Trophoblast cell (in vitro differentiated cells and primary cell): ENCODE measurements around the gene DDAH2.
A peak's percentile ranks its signal among the peaks of the same experiment; 100 is the strongest.

Experiments
- DNase-seq, 2 donors: peaks; one replicate each; pipeline ENCODE4 v3.0.0-alpha.2; 2016
- H2AFZ ChIP-seq: 2 replicates; pipeline ENCODE4 v1.6.1; 2013; ENCODE audit warnings: low read length, moderate library complexity, mild to moderate bottlenecking; ENCODE audit not compliant: insufficient read depth, poor library complexity
- H2AK5ac ChIP-seq: 2 replicates; pipeline ENCODE4 v1.6.1; 2013; ENCODE audit warnings: mild to moderate bottlenecking, low read length
- H2BK120ac ChIP-seq: 2 replicates; pipeline ENCODE4 v1.6.1; 2013; ENCODE audit warnings: low read length, mild to moderate bottlenecking, moderate library complexity; ENCODE audit not compliant: insufficient read depth, poor library complexity
- H2BK12ac ChIP-seq: 2 replicates; pipeline ENCODE4 v1.6.1; 2013; ENCODE audit warnings: mild to moderate bottlenecking, low read length, moderate library complexity
- H2BK5ac ChIP-seq: 2 replicates; pipeline ENCODE4 v1.6.1; 2013; ENCODE audit warnings: low read length, low read depth, moderate library complexity, mild to moderate bottlenecking; ENCODE audit not compliant: poor library complexity
- H3K14ac ChIP-seq: 2 replicates; pipeline ENCODE4 v1.6.1; 2013; ENCODE audit warnings: mild to moderate bottlenecking, low read length
- H3K18ac ChIP-seq: 2 replicates; pipeline ENCODE4 v1.6.1; 2013; ENCODE audit warnings: mild to moderate bottlenecking, low read length
- H3K23ac ChIP-seq: 2 replicates; pipeline ENCODE4 v1.6.1; 2013; ENCODE audit warnings: low read length
- H3K27ac ChIP-seq: 2 replicates; pipeline ENCODE4 v1.5.1; 2013; ENCODE audit warnings: low read depth, mild to moderate bottlenecking, inconsistent platforms, low read length, moderate library complexity
- H3K27me3 ChIP-seq: 2 replicates; pipeline ENCODE4 v1.6.1; 2013; ENCODE audit warnings: inconsistent platforms, mild to moderate bottlenecking, low read length, moderate library complexity; ENCODE audit not compliant: insufficient read depth
- H3K36me3 ChIP-seq, 2 experiments: 1 replicate in 1 of 2; 2 replicates in 1 of 2; pipeline ENCODE4 v1.6.1; 2013; ENCODE audit warnings: low read length in 2 of 2, mild to moderate bottlenecking in 2 of 2, moderate library complexity in 1 of 2; ENCODE audit not compliant: insufficient read depth in 2 of 2, control insufficient read depth in 1 of 2
- H3K4ac ChIP-seq: 2 replicates; pipeline ENCODE4 v1.6.1; 2013; ENCODE audit warnings: low read depth, mild to moderate bottlenecking, low read length, moderate library complexity
- H3K4me1 ChIP-seq, 2 experiments: 1 replicate in 1 of 2; 2 replicates in 1 of 2; pipeline ENCODE4 v1.6.1; 2013; ENCODE audit warnings: low read length in 2 of 2, mild to moderate bottlenecking in 2 of 2, moderate library complexity in 1 of 2; ENCODE audit not compliant: insufficient read depth in 2 of 2, control insufficient read depth in 1 of 2
- H3K4me2 ChIP-seq: 2 replicates; pipeline ENCODE4 v1.6.1; 2013; ENCODE audit warnings: inconsistent platforms, mild to moderate bottlenecking, low read length, moderate library complexity
- H3K4me3 ChIP-seq: 2 replicates; pipeline ENCODE4 v1.5.1; 2013; ENCODE audit warnings: mild to moderate bottlenecking, low read depth, low read length, inconsistent platforms
- H3K79me1 ChIP-seq: one replicate; pipeline ENCODE4 v1.6.1; 2013; ENCODE audit warnings: low read length
- H3K79me2 ChIP-seq: 2 replicates; pipeline ENCODE4 v1.6.1; 2013; ENCODE audit warnings: low read length, mild to moderate bottlenecking; ENCODE audit not compliant: control insufficient read depth, insufficient read depth, poor library complexity
- H3K9ac ChIP-seq: 2 replicates; pipeline ENCODE4 v1.6.1; 2013; ENCODE audit warnings: mild to moderate bottlenecking, low read length
- H3K9me3 ChIP-seq: 2 replicates; pipeline ENCODE4 v1.6.1; 2013; ENCODE audit warnings: low read depth, mild to moderate bottlenecking, control low read depth, inconsistent platforms, low read length; ENCODE audit not compliant: insufficient read depth
- H4K12ac ChIP-seq: 2 replicates; pipeline ENCODE4 v1.6.1; 2013; ENCODE audit warnings: low read depth, mild to moderate bottlenecking, low read length, moderate library complexity
- H4K8ac ChIP-seq: 2 replicates; pipeline ENCODE4 v1.6.1; 2013; ENCODE audit warnings: low read depth, mild to moderate bottlenecking, low read length, moderate library complexity
- H4K91ac ChIP-seq: one replicate; pipeline ENCODE4 v1.6.1; 2013; ENCODE audit warnings: low read depth, mild to moderate bottlenecking, low read length, moderate library complexity
- WGBS: extraction: QIAGEN DNeasy Blood & Tissue Kit; methylation state at CpG from one replicate; pipeline ENCODE4 v1.1.7; 2013; ENCODE audit warnings: missing lambda C conversion rate; ENCODE audit not compliant: insufficient read length, insufficient coverage; ENCODE audit errors: extremely low coverage; 5-methylcytosine and 5-hydroxymethylcytosine counted together

The DDAH2 gene

GRCh38 chr6:31702405-31702818 is 26.7 kb downstream of the DDAH2 start:
- peaks cover 7% of the 10 kb centered on the region in 2 experiments for H3K36me3 ChIP-seq
- WGBS = no CpG with 5 or more reads among the region's 10 CpGs

GRCh38 chr6:31701666-31702404 is 27.3 kb downstream of the DDAH2 start:
- no peaks in the 10 kb centered on the region for H3K27me3 ChIP-seq
- H3K79me1 ChIP-seq = peaks cover 6% of the 10 kb centered on the region
- H3K18ac ChIP-seq = peak overlapping the region; percentile 5
- peaks cover 8% of the 10 kb centered on the region in 2 experiments for H3K36me3 ChIP-seq
- no peak overlapping the region for H2BK120ac ChIP-seq
- H3K4me1 ChIP-seq = peaks cover 7 to 8% of the 10 kb centered on the region in 2 experiments
- no CpG with 5 or more reads among the region's 7 CpGs for WGBS
- peak overlapping the region; percentile 22 for H3K14ac ChIP-seq
- no peak overlapping the region for H4K12ac ChIP-seq
- no peak overlapping the region for H2AFZ ChIP-seq
- no peak for DNase-seq
- H2AK5ac ChIP-seq = no peak overlapping the region
- no peak overlapping the region for H4K91ac ChIP-seq
- H3K79me2 ChIP-seq = peaks cover 6% of the 10 kb centered on the region
- H3K23ac ChIP-seq = peak overlapping the region; percentile 46
- no peak overlapping the region for H2BK12ac ChIP-seq
- H4K8ac ChIP-seq = no peak overlapping the region
- H3K4me3 ChIP-seq = no peak overlapping the region
- H3K9me3 ChIP-seq = no peaks in the 10 kb centered on the region
- peak overlapping the region; percentile 78 for H3K4ac ChIP-seq
- H3K9ac ChIP-seq = peak overlapping the region; percentile 60
- H3K4me2 ChIP-seq = peak overlapping the region; percentile 82
- H3K27ac ChIP-seq = no peak overlapping the region
- no peak overlapping the region for H2BK5ac ChIP-seq

More at GRCh38 chr6:31702405-31702818, 26.7 kb downstream of the DDAH2 start:
- H2BK12ac ChIP-seq = no peak overlapping the region
- H2AK5ac ChIP-seq = no peak overlapping the region
- H4K91ac ChIP-seq = peak overlapping the region; percentile 69
- H3K79me2 ChIP-seq = peaks cover 6% of the 10 kb centered on the region
- peaks cover 2% of the 10 kb centered on the region for H3K9me3 ChIP-seq
- peak overlapping the region; percentile 99 for H3K9ac ChIP-seq
- H4K8ac ChIP-seq = peak overlapping the region; percentile 87
- H3K4me1 ChIP-seq = peaks cover 7 to 8% of the 10 kb centered on the region in 2 experiments
- peaks cover 6% of the 10 kb centered on the region for H3K79me1 ChIP-seq
- peak overlapping the region; percentile 78 for H3K4ac ChIP-seq
- H2AFZ ChIP-seq = peak overlapping the region; percentile 38
- H3K14ac ChIP-seq = peak overlapping the region; percentile 48
- H2BK5ac ChIP-seq = peak overlapping the region; percentile 38
- DNase-seq = peak in 1 of 2 donors; percentile 15
- peak overlapping the region; percentile 94 for H4K12ac ChIP-seq
- H3K4me2 ChIP-seq = peak overlapping the region; percentile 82
- H3K18ac ChIP-seq = peak overlapping the region; percentile 60
- H3K27ac ChIP-seq = peak overlapping the region; percentile 94
- H3K4me3 ChIP-seq = peak overlapping the region; percentile 88
- peak overlapping the region; percentile 29 for H2BK120ac ChIP-seq
- H3K27me3 ChIP-seq = no peaks in the 10 kb centered on the region
- H3K23ac ChIP-seq = no peak overlapping the region

- Histone ChIP-seq H3K4me3 (no peak overlapping the region), H3K36me3 (peaks cover 12 to 14% of the 10 kb centered on the region in 2 experiments), H3K79me2 (peaks cover 6% of the 10 kb centered on the region), H2AFZ (no peak overlapping the region), H3K9ac (no peak overlapping the region), H3K23ac (no peak overlapping the region), H3K4ac (peak overlapping the region; percentile 9), H3K27me3 (no peaks in the 10 kb centered on the region), H2AK5ac (no peak overlapping the region), H2BK5ac (no peak overlapping the region), H2BK12ac (no peak overlapping the region), H3K18ac (no peak overlapping the region), H3K27ac (no peak overlapping the region), H3K79me1 (peaks cover 6% of the 10 kb centered on the region), H3K9me3 (no peaks in the 10 kb centered on the region), H3K4me2 (no peak overlapping the region), H4K12ac (no peak overlapping the region), H4K91ac (no peak overlapping the region), H2BK120ac (no peak overlapping the region), H4K8ac (no peak overlapping the region), H3K14ac (no peak overlapping the region), H3K4me1 (peaks cover 7 to 10% of the 10 kb centered on the region in 2 experiments)
- DNase-seq = no peak
- no CpG with 5 or more reads among the region's 5 CpGs for WGBS
Observed at GRCh38 chr6:31700740-31701401, 28.2 kb downstream of the DDAH2 start.

DNA sequence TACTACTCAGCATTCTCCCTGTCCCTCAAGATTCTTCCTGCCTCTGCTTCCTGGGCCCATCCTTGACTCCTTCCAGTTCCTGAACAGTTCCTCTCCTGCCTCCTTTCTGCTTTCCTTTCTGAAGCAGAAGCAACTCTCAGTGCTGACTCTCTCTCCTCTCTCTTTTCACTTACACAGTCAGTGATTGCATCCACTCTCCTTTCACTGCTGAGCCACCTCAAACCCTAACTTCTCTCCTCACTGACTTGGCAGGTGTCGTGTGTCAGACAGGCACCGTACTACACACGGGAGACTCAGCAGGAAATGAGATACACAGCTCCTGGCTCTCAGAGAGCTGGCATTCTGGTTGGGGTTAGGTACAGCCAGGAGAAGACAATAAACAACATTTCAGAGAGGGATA is 31.5 kb downstream of the DDAH2 start:
- H4K8ac ChIP-seq = no peak overlapping the region

More for the DNA sequence above, 31.5 kb downstream of the DDAH2 start:
- Histone ChIP-seq H2AFZ (no peak overlapping the region), H3K9ac (no peak overlapping the region), H4K12ac (no peak overlapping the region), H3K27ac (no peak overlapping the region), H3K18ac (no peak overlapping the region), H3K36me3 (peaks cover 33 to 35% of the 10 kb centered on the region in 2 experiments), H2BK120ac (no peak overlapping the region), H3K23ac (no peak overlapping the region), H3K4me2 (no peak overlapping the region), H3K4me1 (peaks cover 7 to 10% of the 10 kb centered on the region in 2 experiments), H3K79me1 (peaks cover under 1% of the 10 kb centered on the region), H2AK5ac (no peak overlapping the region), H2BK12ac (no peak overlapping the region), H3K4me3 (no peak overlapping the region), H4K91ac (no peak overlapping the region), H2BK5ac (no peak overlapping the region), H3K79me2 (peaks cover 3% of the 10 kb centered on the region), H3K9me3 (no peaks in the 10 kb centered on the region), H3K4ac (no peak overlapping the region), H3K14ac (no peak overlapping the region), H3K27me3 (no peaks in the 10 kb centered on the region)
- no CpG with 5 or more reads among the region's 3 CpGs for WGBS
- DNase-seq = no peak
